SK-N-MC (cell line): ENCODE data around the gene PERM1.
"Not testable (repeated sequence)": the region's sequence is repeated elsewhere in the genome, so short reads cannot be mapped to it uniquely, and the experiment has no call there.

Experiments used
- DNase-seq: peaks from one replicate; pipeline ENCODE4 v3.0.0-alpha.2; 2011; ENCODE audit warnings: low read depth, low spot score
- H3K27ac ChIP-seq: fragments of 200-600 bp; sonication (generic); 2 replicates; pipeline ENCODE4 v1.5.1; 2016; ENCODE audit warnings: mixed run types
- H3K36me3 ChIP-seq: fragments of 200-600 bp; sonication (generic); 2 replicates; pipeline ENCODE4 v1.6.1; 2017; ENCODE audit warnings: antibody characterized with exemption, low read length, mixed read lengths; ENCODE audit not compliant: insufficient read depth
- H3K4me3 ChIP-seq: fragments of 200-600 bp; sonication (generic); 2 replicates; pipeline ENCODE4 v1.5.1; 2016
- H3K9ac ChIP-seq: fragments of 200-600 bp; sonication (generic); 2 replicates; pipeline ENCODE4 v1.8.0; 2017; ENCODE audit warnings: mixed run types, mixed read lengths; ENCODE audit not compliant: insufficient read length
- H3K9me3 ChIP-seq: fragments of 200-600 bp; sonication (generic); 2 replicates; pipeline ENCODE4 v1.6.1; 2017; ENCODE audit warnings: low read depth, mild to moderate bottlenecking, antibody characterized with exemption, low read length, moderate library complexity, mixed read lengths
- EZH2 ChIP-seq: fragments of 200-600 bp; sonication (generic); IDR thresholded peaks from one replicate; pipeline ENCODE4 v1.6.1; 2017; ENCODE audit warnings: antibody characterized with exemption
- FOXP2 ChIP-seq: optimal IDR thresholded peaks from 2 replicates; pipeline ENCODE3; 2011; ENCODE audit warnings: mild to moderate bottlenecking, moderate library complexity; ENCODE audit not compliant: insufficient read depth; ENCODE audit errors: extremely low read length, control extremely low read depth
- POLR2AphosphoS5 ChIP-seq: IDR thresholded peaks from 2 replicates; pipeline ENCODE4 v1.6.1; 2012; ENCODE audit warnings: mild to moderate bottlenecking, low read depth, low read length, borderline replicate concordance

The PERM1 gene

GRCh38 chr1:993379-993995 lies 11.6 kb upstream of the PERM1 start:
- Histone ChIP-seq H3K9ac (no peak overlapping the region), H3K4me3 (no peak overlapping the region), H3K27ac (no peak overlapping the region), H3K9me3 (no peaks in the 10 kb centered on the region), H3K36me3 (no peaks in the 10 kb centered on the region)
- DNase-seq: no peak
- TF ChIP-seq EZH2: no peak
- TF ChIP-seq FOXP2: no peak
- TF ChIP-seq POLR2AphosphoS5: no peak

- Histone ChIP-seq H3K9me3 (no peaks in the 10 kb centered on the region), H3K36me3 (no peaks in the 10 kb centered on the region), H3K9ac (no peak overlapping the region), H3K27ac (no peak overlapping the region), H3K4me3 (no peak overlapping the region)
- DNase-seq: no peak
- TF ChIP-seq FOXP2: no peak
- no peak for TF ChIP-seq POLR2AphosphoS5
- no peak for TF ChIP-seq EZH2
Measured at GRCh38 chr1:992362-992761, 10.5 kb upstream of the PERM1 start.

GRCh38 chr1:991895-992294 lies 10.0 kb upstream of the PERM1 start:
- no peak overlapping the region for H3K27ac ChIP-seq
- no peak overlapping the region for H3K4me3 ChIP-seq
- H3K9me3 ChIP-seq: no peaks in the 10 kb centered on the region
- H3K36me3 ChIP-seq: no peaks in the 10 kb centered on the region
- DNase-seq: no peak
- TF ChIP-seq POLR2AphosphoS5 (no peak), EZH2 (no peak), FOXP2 (no peak)
- H3K9ac ChIP-seq: no peak overlapping the region

GRCh38 chr1:991275-991674 lies 9.4 kb upstream of the PERM1 start:
- H3K36me3 ChIP-seq, DNase-seq, H3K4me3 ChIP-seq: not testable (repeated sequence)

GRCh38 chr1:988061-988460 lies 6.2 kb upstream of the PERM1 start:
- H3K27ac ChIP-seq, DNase-seq, H3K9ac ChIP-seq, H3K36me3 ChIP-seq, H3K4me3 ChIP-seq, H3K9me3 ChIP-seq: not testable (repeated sequence)

More at GRCh38 chr1:991275-991674, 9.4 kb upstream of the PERM1 start:
- not testable (repeated sequence) for H3K27ac ChIP-seq, H3K9ac ChIP-seq, H3K9me3 ChIP-seq

GRCh38 chr1:985126-985525 lies 3.2 kb upstream of the PERM1 start:
- no peak overlapping the region for H3K27ac ChIP-seq
- no peak overlapping the region for H3K4me3 ChIP-seq
- no peaks in the 10 kb centered on the region for H3K36me3 ChIP-seq
- no peak for DNase-seq
- TF ChIP-seq EZH2: no peak
- no peak for TF ChIP-seq FOXP2
- TF ChIP-seq POLR2AphosphoS5: no peak
- no peaks in the 10 kb centered on the region for H3K9me3 ChIP-seq
- H3K9ac ChIP-seq: no peak overlapping the region

GRCh38 chr1:984476-984814 lies 2.6 kb upstream of the PERM1 start:
- no peak overlapping the region; the same call in 1 of the 2 replicates for H3K4me3 ChIP-seq
- H3K36me3 ChIP-seq: no peaks in the 10 kb centered on the region
- TF ChIP-seq POLR2AphosphoS5 (no peak), EZH2 (no peak), FOXP2 (no peak)
- H3K27ac ChIP-seq: no peak overlapping the region
- no peak overlapping the region for H3K9ac ChIP-seq
- DNase-seq: no peak
- no peaks in the 10 kb centered on the region for H3K9me3 ChIP-seq

GRCh38 chr1:983798-984475 lies 2.0 kb upstream of the PERM1 start:
- Histone ChIP-seq H3K36me3 (no peaks in the 10 kb centered on the region), H3K27ac (no peak overlapping the region), H3K9ac (no peak overlapping the region), H3K9me3 (no peaks in the 10 kb centered on the region), H3K4me3 (no peak overlapping the region; the same call in 1 of the 2 replicates)
- TF ChIP-seq EZH2: no peak
- no peak for TF ChIP-seq POLR2AphosphoS5
- DNase-seq: no peak

GRCh38 chr1:982765-983436 lies 1.0 kb upstream of the PERM1 start:
- DNase-seq: no peak
- Histone ChIP-seq H3K9ac (no peak overlapping the region), H3K27ac (no peak overlapping the region), H3K9me3 (no peaks in the 10 kb centered on the region), H3K4me3 (no peak overlapping the region), H3K36me3 (no peaks in the 10 kb centered on the region)
- TF ChIP-seq POLR2AphosphoS5: no peak
- no peak for TF ChIP-seq EZH2
- no peak for TF ChIP-seq FOXP2
